GM18505 (cell line): ENCODE measurements around the gene AGPS.
"Not testable (repeated sequence)": the region's sequence is repeated elsewhere in the genome, so short reads cannot be mapped to it uniquely, and the experiment has no call there.

Source experiments
- ATAC-seq: cut with Tn5 transposase; IDR thresholded peaks from one replicate; pipeline ENCODE4 v1.9.1; 2021; ENCODE audit not compliant: unreplicated experiment
- POLR2A ChIP-seq: IDR thresholded peaks from 4 replicates; pipeline ENCODE4 v1.6.1; 2011; ENCODE audit warnings: borderline replicate concordance; ENCODE audit not compliant: insufficient read depth, insufficient read length; ENCODE audit errors: extremely low read depth

Gene AGPS

GRCh38 chr2:177362499-177362898 lies 30.1 kb upstream of the AGPS start:
- no peak for ATAC-seq
- TF ChIP-seq POLR2A: no peak

- ATAC-seq: no peak
- TF ChIP-seq POLR2A: no peak
These were observed 29.2 kb upstream of the AGPS start for GRCh38 chr2:177363332-177363731.

GRCh38 chr2:177365764-177366163 lies 26.8 kb upstream of the AGPS start:
- not testable (repeated sequence) for ATAC-seq

- ATAC-seq: not testable (repeated sequence)
These were observed 24.6 kb upstream of the AGPS start for GRCh38 chr2:177368023-177368422.

- no peak for TF ChIP-seq POLR2A
- no peak for ATAC-seq
These were observed 13.2 kb upstream of the AGPS start for GRCh38 chr2:177379354-177379753.

GRCh38 chr2:177380181-177380580 lies 12.4 kb upstream of the AGPS start:
- no peak for ATAC-seq
- no peak for TF ChIP-seq POLR2A

GRCh38 chr2:177383935-177384334 lies 8.6 kb upstream of the AGPS start:
- no peak for ATAC-seq
- TF ChIP-seq POLR2A: no peak

GRCh38 chr2:177385151-177385550 lies 7.4 kb upstream of the AGPS start:
- no peak for ATAC-seq
- no peak for TF ChIP-seq POLR2A

GRCh38 chr2:177391822-177392372 lies 676 bp upstream of the AGPS start:
- no peak for ATAC-seq
- TF ChIP-seq POLR2A: no peak

GRCh38 chr2:177393203-177393755 lies 706 bp downstream of the AGPS start:
- no peak for TF ChIP-seq POLR2A
- no peak for ATAC-seq

GRCh38 chr2:177393824-177394593 lies 1.4 kb downstream of the AGPS start:
- ATAC-seq: no peak
- no peak for TF ChIP-seq POLR2A

- ATAC-seq: no peak
- TF ChIP-seq POLR2A: no peak
These were observed 2.0 kb downstream of the AGPS start for GRCh38 chr2:177394594-177394973.

GRCh38 chr2:177395351-177396065 lies 2.9 kb downstream of the AGPS start:
- ATAC-seq: no peak
- no peak for TF ChIP-seq POLR2A
